Measurements from ENCODE around the gene COX17.

The COX17 gene

DNA sequence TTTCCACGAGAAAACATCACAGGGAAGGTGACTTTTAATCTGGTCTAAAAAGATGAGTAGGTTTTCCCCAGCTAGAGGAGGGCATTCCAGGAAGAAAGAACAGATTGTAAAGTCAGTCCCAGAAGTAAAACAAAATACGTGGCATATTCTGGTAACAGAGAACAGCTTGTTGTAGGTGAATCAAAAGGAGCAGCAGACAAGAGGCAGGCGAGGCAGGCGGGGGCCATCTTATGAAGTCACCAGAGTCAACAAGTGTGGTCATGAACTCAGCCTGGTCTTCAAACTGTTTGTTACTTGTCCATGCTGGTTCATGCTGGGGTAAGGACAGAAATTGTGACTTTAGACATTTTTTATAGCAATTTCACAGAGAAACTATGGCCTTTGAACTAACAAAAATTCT lies 12.8 kb downstream of the COX17 start:
- Histone ChIP-seq H3F3A (ENCODE audit: insufficient read depth) (no peaks in the 10 kb centered on the region; the same call in 1 of the 2 replicates), H3K9me3 (ENCODE audit: insufficient read depth, low read length) (no peaks in the 10 kb centered on the region), H3K79me2 (ENCODE audit: insufficient read depth, low read length) (no peaks in the 10 kb centered on the region), H3K27ac (ENCODE audit: low read depth, low read length) (no peak overlapping the region), H4K20me1 (ENCODE audit: low read depth, low read length) (no peaks in the 10 kb centered on the region), H3K4me2 (ENCODE audit: low read depth, low read length, poor library complexity, severe bottlenecking) (no peak overlapping the region), H3K27me3 (ENCODE audit: low read length) (no peaks in the 10 kb centered on the region), H2AFZ (ENCODE audit: low read depth, low read length, severe bottlenecking) (no peak overlapping the region), H3K4me3 (ENCODE audit: insufficient read depth, low read length, poor library complexity, severe bottlenecking) (no peak overlapping the region), H3K9me2 (replicated peaks; ENCODE audit: insufficient read depth, low read length) (no peaks in the 10 kb centered on the region), H3K36me3 (ENCODE audit: low read length) (peaks cover 17% of the 10 kb centered on the region; the same call in 1 of the 2 replicates), H3K9ac (ENCODE audit: low read length) (no peak overlapping the region)
- TF ChIP-seq, protein P1, sequence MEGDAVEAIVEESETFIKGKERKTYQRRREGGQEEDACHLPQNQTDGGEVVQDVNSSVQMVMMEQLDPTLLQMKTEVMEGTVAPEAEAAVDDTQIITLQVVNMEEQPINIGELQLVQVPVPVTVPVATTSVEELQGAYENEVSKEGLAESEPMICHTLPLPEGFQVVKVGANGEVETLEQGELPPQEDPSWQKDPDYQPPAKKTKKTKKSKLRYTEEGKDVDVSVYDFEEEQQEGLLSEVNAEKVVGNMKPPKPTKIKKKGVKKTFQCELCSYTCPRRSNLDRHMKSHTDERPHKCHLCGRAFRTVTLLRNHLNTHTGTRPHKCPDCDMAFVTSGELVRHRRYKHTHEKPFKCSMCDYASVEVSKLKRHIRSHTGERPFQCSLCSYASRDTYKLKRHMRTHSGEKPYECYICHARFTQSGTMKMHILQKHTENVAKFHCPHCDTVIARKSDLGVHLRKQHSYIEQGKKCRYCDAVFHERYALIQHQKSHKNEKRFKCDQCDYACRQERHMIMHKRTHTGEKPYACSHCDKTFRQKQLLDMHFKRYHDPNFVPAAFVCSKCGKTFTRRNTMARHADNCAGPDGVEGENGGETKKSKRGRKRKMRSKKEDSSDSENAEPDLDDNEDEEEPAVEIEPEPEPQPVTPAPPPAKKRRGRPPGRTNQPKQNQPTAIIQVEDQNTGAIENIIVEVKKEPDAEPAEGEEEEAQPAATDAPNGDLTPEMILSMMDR (IDR thresholded peaks at IDR 0.05; ENCODE audit: insufficient read depth, low read length, poor library complexity, severe bottlenecking) = no peak
- no peak for TF ChIP-seq EZH2phosphoT487 (conservative IDR thresholded peaks at IDR 0.05; ENCODE audit: low read length)

DNA sequence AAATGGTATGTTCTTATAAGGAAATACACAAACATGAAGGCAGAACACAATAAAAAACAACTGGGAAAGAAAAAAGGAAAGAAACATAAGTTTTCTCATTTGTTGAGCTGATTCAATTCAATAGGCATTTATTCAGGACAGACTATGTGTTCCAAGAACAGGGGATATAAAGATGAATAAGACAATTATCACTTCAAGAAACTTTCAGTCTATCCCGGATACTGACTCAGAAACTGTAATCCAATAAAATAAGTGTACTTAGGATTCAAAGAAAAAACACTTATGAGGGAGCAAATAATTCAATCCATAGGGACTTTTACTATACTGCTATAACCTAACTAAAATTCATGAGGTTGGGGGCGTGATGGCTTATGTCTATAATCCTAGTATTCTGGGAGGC lies 13.3 kb downstream of the COX17 start:
- Histone ChIP-seq H3K9ac (ENCODE audit: low read length) (no peak overlapping the region), H3K4me3 (ENCODE audit: insufficient read depth, low read length, poor library complexity, severe bottlenecking) (no peak overlapping the region), H3F3A (ENCODE audit: insufficient read depth) (no peaks in the 10 kb centered on the region; the same call in 1 of the 2 replicates), H4K20me1 (ENCODE audit: low read depth, low read length) (no peaks in the 10 kb centered on the region), H3K27me3 (ENCODE audit: low read length) (no peaks in the 10 kb centered on the region), H3K27ac (ENCODE audit: low read depth, low read length) (no peak overlapping the region), H2AFZ (ENCODE audit: low read depth, low read length, severe bottlenecking) (no peak overlapping the region), H3K4me2 (ENCODE audit: low read depth, low read length, poor library complexity, severe bottlenecking) (no peak overlapping the region), H3K79me2 (ENCODE audit: insufficient read depth, low read length) (no peaks in the 10 kb centered on the region), H3K9me3 (ENCODE audit: insufficient read depth, low read length) (no peaks in the 10 kb centered on the region), H3K9me2 (replicated peaks; ENCODE audit: insufficient read depth, low read length) (no peaks in the 10 kb centered on the region), H3K36me3 (ENCODE audit: low read length) (peaks cover 12% of the 10 kb centered on the region; the same call in 1 of the 2 replicates)
- no peak for TF ChIP-seq EZH2phosphoT487 (conservative IDR thresholded peaks at IDR 0.05; ENCODE audit: low read length)
- TF ChIP-seq, protein P1 (IDR thresholded peaks at IDR 0.05; ENCODE audit: insufficient read depth, low read length, poor library complexity, severe bottlenecking) = no peak

DNA sequence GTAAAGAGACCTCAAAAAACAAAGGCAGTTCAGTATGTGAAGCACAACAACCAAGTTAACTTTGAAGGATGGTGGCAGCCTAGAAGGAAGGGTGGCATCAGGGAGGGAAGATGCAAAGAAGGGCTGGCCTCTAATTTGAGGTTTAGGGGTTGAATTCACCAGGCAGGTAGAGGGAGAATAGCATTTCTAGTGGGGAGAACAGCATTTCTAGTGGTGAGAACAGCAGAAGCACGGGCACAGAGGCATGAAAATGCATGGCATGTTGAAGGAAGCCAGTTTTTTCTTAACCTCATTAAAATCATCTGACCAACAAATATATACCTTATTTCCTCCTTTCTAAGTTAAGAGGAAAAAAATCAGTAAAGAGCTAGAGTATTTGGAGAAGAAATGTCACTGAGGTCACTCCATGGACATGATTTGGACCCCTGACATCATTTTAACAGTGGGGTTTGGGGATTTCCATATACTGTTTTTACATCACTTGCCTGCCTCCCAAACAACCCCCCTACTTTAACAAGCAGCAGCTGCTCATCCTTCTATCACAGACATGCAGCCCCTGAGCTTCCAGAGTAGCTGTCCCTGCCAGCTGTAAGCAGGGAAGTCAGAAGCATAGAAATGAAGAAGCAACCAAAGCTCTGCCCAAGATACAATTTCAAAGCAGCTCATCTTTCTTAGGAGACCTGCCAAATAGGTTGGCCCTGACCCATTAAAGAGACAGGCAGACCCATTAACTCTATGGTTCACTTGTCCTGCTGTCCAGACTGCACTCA lies 14.4 kb downstream of the COX17 start:
- TF ChIP-seq, protein P1 (IDR thresholded peaks at IDR 0.05; ENCODE audit: insufficient read depth, low read length, poor library complexity, severe bottlenecking) = no peak
- TF ChIP-seq EZH2phosphoT487 (conservative IDR thresholded peaks at IDR 0.05; ENCODE audit: low read length) = no peak
- no peaks in the 10 kb centered on the region for H4K20me1 ChIP-seq (ENCODE audit: low read depth, low read length)
- no peaks in the 10 kb centered on the region for H3K79me2 ChIP-seq (ENCODE audit: insufficient read depth, low read length)
- H3K27me3 ChIP-seq (ENCODE audit: low read length) = no peaks in the 10 kb centered on the region
- no peaks in the 10 kb centered on the region; the same call in 1 of the 2 replicates for H3F3A ChIP-seq (ENCODE audit: insufficient read depth)
- H3K9ac ChIP-seq (ENCODE audit: low read length) = no peak overlapping the region
- H3K36me3 ChIP-seq (ENCODE audit: low read length) = 0 out of 2 replicates have a peak, but pooled peaks cover 2% of the 10 kb centered on the region
- no peak overlapping the region for H3K4me2 ChIP-seq (ENCODE audit: low read depth, low read length, poor library complexity, severe bottlenecking)
- H3K9me2 ChIP-seq (replicated peaks; ENCODE audit: insufficient read depth, low read length) = no peaks in the 10 kb centered on the region
- no peak overlapping the region for H2AFZ ChIP-seq (ENCODE audit: low read depth, low read length, severe bottlenecking)
- H3K4me3 ChIP-seq (ENCODE audit: insufficient read depth, low read length, poor library complexity, severe bottlenecking) = no peak overlapping the region
- no peaks in the 10 kb centered on the region for H3K9me3 ChIP-seq (ENCODE audit: insufficient read depth, low read length)
- no peak overlapping the region for H3K27ac ChIP-seq (ENCODE audit: low read depth, low read length)
